Tibial nerve (tissue), 3 donors: ENCODE measurements around the gene RPTOR.

Experiments
- CTCF ChIP-seq, 5 experiments: fragments of 200-600 bp in 3 of 5; fragments of 450-650 bp in 2 of 5; sonication (generic) in 3 of 5; IDR thresholded peaks; one replicate each; pipeline ENCODE4 v1.5.1; 2016 to 2019; ENCODE audit warnings: antibody characterized with exemption in 5 of 5, mild to moderate bottlenecking in 3 of 5, moderate library complexity in 2 of 5
- POLR2A ChIP-seq, 2 donors: fragments of 450-650 bp; IDR thresholded peaks; one replicate each; pipeline ENCODE4 v1.6.1; 2017; ENCODE audit warnings: antibody characterized with exemption in 2 of 2, mild to moderate bottlenecking in 2 of 2, moderate library complexity in 2 of 2

- TF ChIP-seq CTCF (IDR thresholded peaks at IDR 0.05) (no peak), POLR2A (IDR thresholded peaks at IDR 0.05) (no peak)
Measured at GRCh38 chr17:80895366-80895765, 350.7 kb downstream of the RPTOR start.
